Stimulated activated CD8-positive, alpha-beta memory T cell treated with anti-CD3 and anti-CD28 coated beads, Interleukin-15, amount 100 ng/mL, for 24 hours (primary cell): ENCODE data around the gene ERCC4.
A peak's percentile ranks its signal among the peaks of the same experiment; 100 is the strongest.
"Not testable (repeated sequence)": the region's sequence is repeated elsewhere in the genome, so short reads cannot be mapped to it uniquely, and the experiment has no call there.

Source experiments
- DNase-seq: peaks from one replicate; pipeline ENCODE4 v3.0.0-alpha.2; 2020; ENCODE audit warnings: low read depth

The ERCC4 gene

GRCh38 chr16:13919683-13920509, at the start of gene ERCC4:
TSS of gene ERCC4 (plus strand) at chr16:13920154. CDS start at chr16:13920166, 12 bp downstream.
- peak; percentile 95 for DNase-seq

GRCh38 chr16:13873835-13874438, 46.0 kb upstream of the ERCC4 start:
- DNase-seq: no peak

- DNase-seq: no peak
Measured at GRCh38 chr16:13875614-13876284, 44.2 kb upstream of the ERCC4 start.

GRCh38 chr16:13883276-13883675, 36.7 kb upstream of the ERCC4 start:
- no peak for DNase-seq

GRCh38 chr16:13883881-13884280, 36.1 kb upstream of the ERCC4 start:
- DNase-seq: no peak

- no peak for DNase-seq
Measured at GRCh38 chr16:13885700-13886099, 34.3 kb upstream of the ERCC4 start.

- DNase-seq: no peak
Measured at GRCh38 chr16:13886608-13887007, 33.3 kb upstream of the ERCC4 start.

GRCh38 chr16:13889323-13889722, 30.6 kb upstream of the ERCC4 start:
- DNase-seq: not testable (repeated sequence)

- no peak for DNase-seq
Measured at GRCh38 chr16:13892301-13892700, 27.7 kb upstream of the ERCC4 start.

GRCh38 chr16:13895516-13895915, 24.4 kb upstream of the ERCC4 start:
- DNase-seq: no peak

- DNase-seq: no peak
Measured at GRCh38 chr16:13896543-13897182, 23.3 kb upstream of the ERCC4 start.

- no peak for DNase-seq
Measured at GRCh38 chr16:13897806-13898205, 22.1 kb upstream of the ERCC4 start.

GRCh38 chr16:13898233-13898632, 21.7 kb upstream of the ERCC4 start:
- no peak for DNase-seq

GRCh38 chr16:13902052-13902451, 17.9 kb upstream of the ERCC4 start:
- DNase-seq: no peak

- no peak for DNase-seq
Measured at GRCh38 chr16:13902677-13903076, 17.3 kb upstream of the ERCC4 start.

- no peak for DNase-seq
Measured at GRCh38 chr16:13904179-13904691, 15.7 kb upstream of the ERCC4 start.

GRCh38 chr16:13904822-13905221, 15.1 kb upstream of the ERCC4 start:
- not testable (repeated sequence) for DNase-seq

GRCh38 chr16:13906168-13907089, 13.5 kb upstream of the ERCC4 start:
- DNase-seq: no peak

- DNase-seq: no peak
Measured at GRCh38 chr16:13907431-13907830, 12.5 kb upstream of the ERCC4 start.

- no peak for DNase-seq
Measured at GRCh38 chr16:13909069-13909468, 10.9 kb upstream of the ERCC4 start.

- no peak for DNase-seq
Measured at GRCh38 chr16:13909872-13910303, 10.1 kb upstream of the ERCC4 start.
